SU-DHL-6 (cell line): Measurements from ENCODE around the gene POR.

Experiments
- H2AFZ ChIP-seq: fragments of 200-600 bp; sonication (generic); 2 replicates; pipeline ENCODE4 v1.6.1; 2014; ENCODE audit warnings: low read depth, mild to moderate bottlenecking, moderate library complexity, mixed read lengths, antibody characterized with exemption, low read length; ENCODE audit not compliant: severe bottlenecking
- H3F3A ChIP-seq: fragments of 200-600 bp; shearing (Covaris generic); 2 replicates; pipeline ENCODE4 v1.6.0; 2016; ENCODE audit warnings: antibody characterized with exemption, mild to moderate bottlenecking; ENCODE audit not compliant: insufficient read depth
- H3K27ac ChIP-seq: fragments of 200-600 bp; sonication (generic); 2 replicates; pipeline ENCODE4 v1.5.1; 2016; ENCODE audit warnings: low read depth, mild to moderate bottlenecking, low read length, moderate library complexity, mixed read lengths
- H3K27me3 ChIP-seq: fragments of 200-600 bp; sonication (generic), shearing (Covaris generic); 2 replicates; pipeline ENCODE4 v1.6.0; 2014; ENCODE audit warnings: mild to moderate bottlenecking, low read length
- H3K36me3 ChIP-seq: fragments of 200-600 bp; sonication (generic); 2 replicates; pipeline ENCODE4 v1.6.1; 2014; ENCODE audit warnings: mild to moderate bottlenecking, low read length, mixed read lengths
- H3K4me2 ChIP-seq: fragments of 300-600, 200-600 bp; shearing (Covaris generic), sonication (generic); 2 replicates; pipeline ENCODE4 v1.6.0; 2014; ENCODE audit warnings: low read length, low read depth, mild to moderate bottlenecking; ENCODE audit not compliant: poor library complexity, severe bottlenecking
- H3K4me3 ChIP-seq: fragments of 200-600 bp; sonication (generic); 2 replicates; pipeline ENCODE4 v1.5.1; 2014; ENCODE audit warnings: antibody characterized with exemption, low read length, mild to moderate bottlenecking, mixed read lengths; ENCODE audit not compliant: insufficient read depth, poor library complexity, severe bottlenecking
- H3K79me2 ChIP-seq: fragments of 200-600 bp; sonication (generic); 2 replicates; pipeline ENCODE4 v1.6.1; 2014; ENCODE audit warnings: mild to moderate bottlenecking, low read length, moderate library complexity; ENCODE audit not compliant: insufficient read depth
- H3K9ac ChIP-seq: fragments of 200-600 bp; sonication (generic); 2 replicates; pipeline ENCODE4 v1.7.0; 2014; ENCODE audit warnings: mild to moderate bottlenecking, low read length
- H3K9me2 ChIP-seq: fragments of 200-600 bp; sonication (generic); replicated peaks from 2 replicates; pipeline ENCODE4 v1.6.1; 2014; ENCODE audit warnings: low read length; ENCODE audit not compliant: insufficient read depth
- H3K9me3 ChIP-seq: fragments of 200-600 bp; sonication (generic); 2 replicates; pipeline ENCODE4 v1.6.1; 2014; ENCODE audit warnings: low read length, mixed read lengths; ENCODE audit not compliant: insufficient read depth
- H4K20me1 ChIP-seq: fragments of 200-600 bp; sonication (generic); 2 replicates; pipeline ENCODE4 v1.6.1; 2014; ENCODE audit warnings: low read depth, mild to moderate bottlenecking, antibody characterized with exemption, low read length, moderate library complexity, mixed read lengths
- EZH2phosphoT487 ChIP-seq: fragments of 200-600 bp; sonication (generic), shearing (Covaris generic); conservative IDR thresholded peaks from 2 replicates; pipeline ENCODE4 v1.6.1; 2018; ENCODE audit warnings: mild to moderate bottlenecking, antibody characterized with exemption, low read length, moderate library complexity, mixed read lengths
- TF ChIP-seq, protein P1 (sequence below): fragments of 200-600 bp; sonication (generic); IDR thresholded peaks from one replicate; pipeline ENCODE4 v1.5.1; 2017; ENCODE audit warnings: antibody characterized with exemption, mild to moderate bottlenecking, low read length, moderate library complexity; ENCODE audit not compliant: insufficient read depth, poor library complexity, severe bottlenecking

Gene POR

DNA sequence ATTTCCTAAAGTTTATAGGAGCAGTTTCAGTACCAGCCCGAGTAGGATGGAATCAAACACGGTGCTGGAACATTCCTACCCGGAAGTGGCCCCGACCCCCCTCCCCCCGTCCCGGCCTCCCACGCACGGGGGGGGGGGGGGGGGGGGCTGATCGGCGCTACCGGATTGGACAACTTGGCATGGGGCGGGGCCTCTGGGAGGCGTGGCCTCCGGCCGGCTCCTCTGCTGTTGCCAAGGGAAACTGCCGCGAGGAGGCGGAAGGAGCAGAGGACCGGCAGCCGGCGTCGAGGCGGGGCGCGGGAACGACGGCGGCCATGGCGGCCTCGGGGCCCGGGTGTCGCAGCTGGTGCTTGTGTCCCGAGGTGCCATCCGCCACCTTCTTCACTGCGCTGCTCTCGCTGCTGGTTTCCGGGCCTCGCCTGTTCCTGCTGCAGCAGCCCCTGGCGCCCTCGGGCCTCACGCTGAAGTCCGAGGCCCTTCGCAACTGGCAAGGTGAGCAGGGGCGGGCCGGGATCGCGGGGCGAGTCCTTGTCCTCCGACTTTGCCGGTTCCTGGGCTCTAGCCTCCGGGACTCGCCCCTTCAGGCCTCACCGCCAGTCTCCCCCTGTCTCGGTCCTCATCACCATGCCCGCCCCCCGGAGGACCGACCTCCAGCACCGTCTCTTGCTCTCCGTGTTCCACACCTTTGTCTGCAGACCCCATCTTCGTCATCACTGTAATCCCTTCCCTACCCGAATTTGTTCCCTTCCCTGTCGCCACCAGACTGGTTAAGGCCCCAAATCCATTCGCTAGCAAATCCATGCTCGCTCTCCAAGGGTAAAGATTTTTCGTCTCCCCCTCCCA lies 36.0 kb upstream of the POR start, which contains the start of gene RHBDD2:
RHBDD2 (plus strand) TSS at position 266 of the 843 bp plus-strand sequence; CDS start at position 315, 49 bp downstream.
- Histone ChIP-seq H3F3A (no peaks in the 10 kb centered on the region), H3K4me3 (peak within 1 kb of the TSS; percentile 70), H3K4me2 (peak within 1 kb of the TSS; percentile 76), H2AFZ (peak within 1 kb of the TSS; percentile 81), H3K79me2 (peaks cover 7% of the 10 kb centered on the region), H3K27ac (peak within 1 kb of the TSS; percentile 22; the same call in 1 of the 2 replicates), H3K9ac (peak within 1 kb of the TSS; percentile 76), H3K36me3 (no peaks in the 10 kb centered on the region), H3K9me2 (no peaks in the 10 kb centered on the region), H3K9me3 (no peaks in the 10 kb centered on the region), H4K20me1 (no peaks in the 10 kb centered on the region), H3K27me3 (no peaks in the 10 kb centered on the region)
- TF ChIP-seq EZH2phosphoT487: no peak
- TF ChIP-seq, protein P1, sequence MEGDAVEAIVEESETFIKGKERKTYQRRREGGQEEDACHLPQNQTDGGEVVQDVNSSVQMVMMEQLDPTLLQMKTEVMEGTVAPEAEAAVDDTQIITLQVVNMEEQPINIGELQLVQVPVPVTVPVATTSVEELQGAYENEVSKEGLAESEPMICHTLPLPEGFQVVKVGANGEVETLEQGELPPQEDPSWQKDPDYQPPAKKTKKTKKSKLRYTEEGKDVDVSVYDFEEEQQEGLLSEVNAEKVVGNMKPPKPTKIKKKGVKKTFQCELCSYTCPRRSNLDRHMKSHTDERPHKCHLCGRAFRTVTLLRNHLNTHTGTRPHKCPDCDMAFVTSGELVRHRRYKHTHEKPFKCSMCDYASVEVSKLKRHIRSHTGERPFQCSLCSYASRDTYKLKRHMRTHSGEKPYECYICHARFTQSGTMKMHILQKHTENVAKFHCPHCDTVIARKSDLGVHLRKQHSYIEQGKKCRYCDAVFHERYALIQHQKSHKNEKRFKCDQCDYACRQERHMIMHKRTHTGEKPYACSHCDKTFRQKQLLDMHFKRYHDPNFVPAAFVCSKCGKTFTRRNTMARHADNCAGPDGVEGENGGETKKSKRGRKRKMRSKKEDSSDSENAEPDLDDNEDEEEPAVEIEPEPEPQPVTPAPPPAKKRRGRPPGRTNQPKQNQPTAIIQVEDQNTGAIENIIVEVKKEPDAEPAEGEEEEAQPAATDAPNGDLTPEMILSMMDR: no peak

DNA sequence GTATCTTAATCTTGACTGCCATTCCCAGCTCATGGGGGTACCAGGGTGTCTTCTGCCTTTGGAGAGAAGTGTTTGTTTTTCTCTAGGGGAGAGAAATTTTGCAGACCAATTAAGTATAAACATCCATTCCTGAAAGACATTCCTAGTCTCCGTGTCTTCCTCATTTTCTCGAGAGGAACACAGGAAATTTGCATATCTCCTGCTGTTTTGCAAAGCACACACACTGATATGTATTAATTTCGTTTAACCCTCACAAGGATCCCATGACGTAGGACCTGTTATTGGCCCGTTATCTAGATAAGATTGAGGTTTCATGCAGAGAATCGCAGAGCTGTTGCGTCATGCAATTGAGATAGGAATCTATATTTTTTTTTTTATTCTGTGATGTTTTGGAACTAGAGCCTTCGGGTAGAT lies 35.2 kb upstream of the POR start:
- Histone ChIP-seq H2AFZ (no peak overlapping the region), H3F3A (no peaks in the 10 kb centered on the region), H3K9me2 (no peaks in the 10 kb centered on the region), H3K36me3 (no peaks in the 10 kb centered on the region), H3K4me2 (peak overlapping the region; percentile 76), H3K27ac (no peak overlapping the region), H3K9me3 (no peaks in the 10 kb centered on the region), H3K79me2 (peaks cover 7% of the 10 kb centered on the region), H3K27me3 (no peaks in the 10 kb centered on the region), H3K4me3 (peak overlapping the region; percentile 70), H3K9ac (peak overlapping the region; percentile 76), H4K20me1 (no peaks in the 10 kb centered on the region)
- TF ChIP-seq, protein P1: no peak
- no peak for TF ChIP-seq EZH2phosphoT487

- no peak overlapping the region for H3K27ac ChIP-seq
- 0 out of 2 replicates have a peak overlapping the region, but pooled peaks have one; percentile 76 for H3K9ac ChIP-seq
Observed at GRCh38 chr7:75880242-75880641, 34.7 kb upstream of the POR start.

More at GRCh38 chr7:75880242-75880641, 34.7 kb upstream of the POR start:
- H3K79me2 ChIP-seq: peaks cover 7% of the 10 kb centered on the region
- no peak overlapping the region for H2AFZ ChIP-seq
- H3K27me3 ChIP-seq: no peaks in the 10 kb centered on the region
- no peaks in the 10 kb centered on the region for H3K9me3 ChIP-seq
- no peaks in the 10 kb centered on the region for H3F3A ChIP-seq
- TF ChIP-seq, protein P1: no peak
- no peak for TF ChIP-seq EZH2phosphoT487
- H4K20me1 ChIP-seq: no peaks in the 10 kb centered on the region
- H3K36me3 ChIP-seq: no peaks in the 10 kb centered on the region
- no peaks in the 10 kb centered on the region for H3K9me2 ChIP-seq
- peak overlapping the region; percentile 76 for H3K4me2 ChIP-seq
- H3K4me3 ChIP-seq: no peak overlapping the region
